LNCAP (cell line): Measurements from ENCODE around the gene ELMO3.

Experiments
- TF ChIP-seq, protein P1 (sequence below): fragments of 450-650 bp; IDR thresholded peaks from 2 replicates; pipeline ENCODE4 v1.5.1; 2017; ENCODE audit warnings: mild to moderate bottlenecking

Gene ELMO3

DNA sequence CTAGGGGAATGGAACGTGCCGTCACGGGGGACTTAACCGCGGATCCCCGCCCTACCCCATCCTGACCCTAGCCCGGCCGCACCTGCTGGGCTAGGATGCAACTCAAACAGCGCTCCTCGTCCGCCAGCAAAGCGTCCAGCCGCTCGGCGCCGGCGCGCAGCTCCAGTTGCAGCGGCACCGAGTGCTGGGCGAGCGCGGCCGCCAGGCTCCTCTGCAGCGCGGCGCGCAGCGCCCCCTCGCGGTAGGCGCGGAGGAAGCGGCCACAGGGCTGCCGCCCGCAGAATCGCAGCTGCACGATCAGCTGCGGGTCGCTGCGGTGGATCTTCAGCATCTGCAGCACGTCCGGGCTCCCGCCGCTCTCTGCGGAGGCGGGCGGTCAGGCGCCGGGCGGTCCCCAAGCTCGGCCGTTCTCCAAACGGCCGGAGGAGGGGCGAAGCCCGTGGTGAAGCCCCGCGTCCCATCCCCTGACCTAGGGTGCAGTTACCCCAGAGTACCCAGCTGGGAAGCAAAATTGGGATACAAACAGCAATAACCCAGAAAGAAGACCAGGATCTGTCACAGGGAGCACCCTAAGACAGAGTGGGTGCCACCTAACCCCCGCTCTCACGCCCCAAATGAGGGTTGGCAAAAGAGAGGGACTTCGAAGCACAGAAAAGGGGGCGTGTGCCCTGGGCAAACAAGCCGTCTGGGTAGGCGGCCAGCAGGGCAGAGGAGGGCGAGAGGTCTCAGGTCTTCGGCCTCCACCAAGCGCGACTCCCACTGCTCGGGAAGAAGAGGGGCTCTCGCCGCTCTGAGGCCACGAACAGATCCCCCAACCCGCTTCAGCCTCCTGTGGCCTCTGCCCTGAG is 43.4 kb upstream of the ELMO3 start:
- TF ChIP-seq, protein P1, sequence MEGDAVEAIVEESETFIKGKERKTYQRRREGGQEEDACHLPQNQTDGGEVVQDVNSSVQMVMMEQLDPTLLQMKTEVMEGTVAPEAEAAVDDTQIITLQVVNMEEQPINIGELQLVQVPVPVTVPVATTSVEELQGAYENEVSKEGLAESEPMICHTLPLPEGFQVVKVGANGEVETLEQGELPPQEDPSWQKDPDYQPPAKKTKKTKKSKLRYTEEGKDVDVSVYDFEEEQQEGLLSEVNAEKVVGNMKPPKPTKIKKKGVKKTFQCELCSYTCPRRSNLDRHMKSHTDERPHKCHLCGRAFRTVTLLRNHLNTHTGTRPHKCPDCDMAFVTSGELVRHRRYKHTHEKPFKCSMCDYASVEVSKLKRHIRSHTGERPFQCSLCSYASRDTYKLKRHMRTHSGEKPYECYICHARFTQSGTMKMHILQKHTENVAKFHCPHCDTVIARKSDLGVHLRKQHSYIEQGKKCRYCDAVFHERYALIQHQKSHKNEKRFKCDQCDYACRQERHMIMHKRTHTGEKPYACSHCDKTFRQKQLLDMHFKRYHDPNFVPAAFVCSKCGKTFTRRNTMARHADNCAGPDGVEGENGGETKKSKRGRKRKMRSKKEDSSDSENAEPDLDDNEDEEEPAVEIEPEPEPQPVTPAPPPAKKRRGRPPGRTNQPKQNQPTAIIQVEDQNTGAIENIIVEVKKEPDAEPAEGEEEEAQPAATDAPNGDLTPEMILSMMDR = peak; percentile 97

DNA sequence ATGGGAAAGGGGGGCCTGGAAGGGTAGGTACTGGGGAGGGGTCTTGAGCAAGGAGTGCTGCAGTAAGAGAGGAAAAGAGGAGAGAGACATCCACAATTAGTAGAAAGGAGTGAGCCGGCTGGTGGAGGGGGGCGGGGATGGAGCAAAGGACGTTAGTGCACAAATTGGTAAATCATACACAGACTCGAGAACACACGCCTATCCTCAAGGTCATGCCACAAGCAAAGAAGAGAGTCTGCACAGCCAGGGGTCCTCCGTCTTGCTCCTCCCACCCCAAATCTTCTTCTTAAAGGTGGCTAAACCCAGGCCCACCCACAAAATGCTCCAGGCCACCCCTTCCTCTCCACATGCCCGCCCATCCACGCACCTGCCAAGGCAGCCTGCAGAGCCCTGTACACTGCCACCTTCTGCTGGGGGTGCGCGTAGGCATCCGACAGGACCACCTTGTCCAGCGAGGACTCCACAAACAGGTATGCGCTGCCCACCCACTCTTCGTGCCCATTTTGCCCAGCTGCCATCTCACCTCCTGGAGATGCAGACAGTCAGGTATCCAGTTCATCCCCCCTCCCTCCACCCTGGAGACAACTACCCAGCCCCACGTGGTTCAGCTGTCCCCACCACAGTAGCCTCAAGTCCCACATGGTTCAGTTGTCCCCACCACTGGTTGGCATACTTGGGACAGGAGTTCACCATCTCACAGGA is 42.6 kb upstream of the ELMO3 start:
- TF ChIP-seq, protein P1 = no peak

DNA sequence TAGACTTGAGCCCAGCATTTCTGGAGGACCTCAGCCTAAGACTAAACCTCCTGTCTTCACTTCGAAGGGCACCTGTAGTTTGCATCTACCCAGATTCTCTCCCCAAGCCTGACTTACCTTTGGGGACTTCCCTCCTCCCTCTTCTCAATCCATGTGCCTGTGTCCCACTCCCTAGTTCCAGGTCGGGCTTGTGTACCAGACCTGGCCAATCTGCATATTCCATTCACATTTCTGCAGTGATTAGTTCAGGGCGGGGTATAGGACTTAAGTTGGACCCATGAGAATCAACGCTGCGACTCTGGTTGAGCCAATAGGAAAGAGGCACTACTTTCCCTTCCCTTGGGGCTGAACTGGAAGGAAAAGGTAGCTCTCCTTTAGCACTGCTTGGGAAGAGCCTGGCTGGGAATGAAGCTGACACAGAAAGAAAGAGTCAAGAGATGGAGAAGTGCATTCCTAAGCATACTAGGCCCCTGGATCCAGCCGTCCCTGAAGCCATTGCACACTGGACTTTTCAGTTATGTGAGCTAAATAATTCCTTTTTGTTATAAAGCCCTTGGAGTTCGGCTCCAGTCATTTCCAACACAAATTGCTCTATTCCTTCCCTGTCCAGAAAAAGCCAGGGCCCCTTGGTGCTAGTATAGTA is 41.7 kb upstream of the ELMO3 start:
- TF ChIP-seq, protein P1 = no peak

DNA sequence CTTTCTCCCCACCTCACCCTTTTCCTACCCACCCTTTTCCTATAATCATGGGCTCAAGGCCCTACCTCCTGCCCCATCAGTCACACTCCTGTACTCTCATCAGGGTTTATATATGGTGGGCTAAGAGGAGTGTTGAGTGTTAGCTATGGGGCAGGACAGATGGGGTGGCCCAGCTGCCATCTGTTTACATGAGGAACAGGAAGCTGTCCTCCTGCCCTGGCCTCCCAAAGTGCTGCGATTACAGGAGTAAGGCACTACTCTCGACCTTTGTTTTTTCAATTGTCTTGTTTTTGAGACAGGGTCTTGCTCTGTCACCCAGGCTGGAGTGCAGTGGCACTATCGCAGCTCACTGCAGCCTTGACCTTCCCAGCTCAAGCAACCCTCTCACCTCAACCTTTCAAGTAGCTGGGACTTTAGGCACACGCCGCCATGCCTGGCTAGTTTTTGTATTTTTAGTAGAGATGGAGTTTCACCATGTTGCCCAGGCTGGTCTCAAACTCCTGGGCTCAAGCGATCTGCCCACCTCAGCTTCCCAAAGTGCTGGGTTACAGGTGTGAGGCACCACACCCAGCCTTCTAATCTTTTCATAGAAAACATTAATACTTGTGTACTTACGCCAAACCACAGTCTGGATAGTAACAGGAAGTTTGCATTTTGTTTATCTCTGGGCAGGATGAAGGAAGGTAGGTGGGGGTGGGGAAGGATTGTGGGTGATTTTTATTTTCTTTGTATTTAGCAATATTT is 40.9 kb upstream of the ELMO3 start:
- TF ChIP-seq, protein P1 = no peak

DNA sequence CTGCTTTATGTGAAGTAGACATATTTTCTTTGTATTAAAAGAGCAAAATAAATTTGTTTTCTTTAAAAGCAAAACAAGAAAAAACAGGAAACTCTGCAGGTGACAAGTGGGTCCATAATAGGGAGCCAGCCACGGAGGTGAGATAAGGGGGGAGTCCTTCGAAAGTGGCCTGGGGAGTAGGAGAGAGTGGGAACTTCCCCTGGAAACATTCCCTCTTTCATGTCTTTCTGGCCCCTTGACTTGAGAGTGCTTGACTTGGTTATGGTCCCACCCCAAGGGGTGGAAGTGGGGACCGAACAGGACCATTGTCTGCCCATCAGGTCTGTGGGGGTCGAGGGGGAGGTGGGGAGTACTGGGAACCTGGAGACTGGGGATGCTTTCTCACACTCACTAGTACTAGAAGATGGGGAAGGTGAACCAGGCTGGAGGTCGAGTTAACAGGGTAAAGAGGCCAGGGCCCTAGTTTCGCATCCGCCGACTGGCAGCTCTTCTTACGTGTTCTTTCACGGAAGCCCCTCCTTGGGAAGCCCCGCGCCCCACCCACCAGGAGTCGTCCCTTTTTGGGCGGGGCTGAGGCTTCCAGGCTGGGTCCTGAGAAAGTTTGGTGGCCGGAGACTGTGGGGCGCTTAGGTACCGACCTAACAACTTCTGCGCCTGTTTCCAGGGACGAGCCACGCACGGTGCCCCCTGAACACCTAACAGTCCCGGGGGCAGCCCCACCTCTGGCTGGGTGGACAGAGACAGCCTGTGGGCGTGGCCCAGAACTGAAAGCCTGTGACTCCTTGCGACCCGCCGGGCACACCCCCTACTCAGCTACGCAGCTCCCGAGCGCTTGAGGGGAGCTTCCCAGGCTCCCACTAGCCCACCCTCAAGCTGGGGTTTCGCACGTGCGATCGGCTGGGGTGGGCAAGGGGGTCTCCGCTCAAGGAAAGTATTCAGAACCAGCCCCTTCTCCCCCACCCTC is 40.0 kb upstream of the ELMO3 start:
- TF ChIP-seq, protein P1 = no peak

DNA sequence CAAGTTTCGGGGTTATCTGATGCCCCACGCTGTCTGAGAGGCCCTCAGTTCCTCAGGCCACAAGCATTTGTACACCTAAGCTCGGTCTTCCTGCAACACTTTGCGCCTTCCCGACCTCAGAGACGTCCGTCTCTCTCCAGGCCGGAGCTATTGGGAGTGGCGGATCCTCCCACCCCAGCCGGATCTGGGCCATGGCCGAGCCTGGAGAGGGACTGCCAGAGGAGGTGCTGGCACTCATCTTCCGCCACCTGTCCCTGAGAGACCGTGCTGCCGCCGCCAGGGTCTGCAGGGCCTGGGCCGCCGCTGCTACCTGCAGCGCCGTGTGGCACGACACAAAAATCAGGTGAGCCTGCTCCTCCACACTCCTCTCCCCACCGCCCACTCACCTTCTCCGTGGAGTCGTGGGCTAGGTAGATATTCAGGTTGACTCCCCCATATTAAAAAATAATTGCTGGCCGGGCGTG is 37.3 kb upstream of the ELMO3 start:
- TF ChIP-seq, protein P1 = no peak
